ENCODE data around the gene CHMP1A.

CHMP1A gene

DNA sequence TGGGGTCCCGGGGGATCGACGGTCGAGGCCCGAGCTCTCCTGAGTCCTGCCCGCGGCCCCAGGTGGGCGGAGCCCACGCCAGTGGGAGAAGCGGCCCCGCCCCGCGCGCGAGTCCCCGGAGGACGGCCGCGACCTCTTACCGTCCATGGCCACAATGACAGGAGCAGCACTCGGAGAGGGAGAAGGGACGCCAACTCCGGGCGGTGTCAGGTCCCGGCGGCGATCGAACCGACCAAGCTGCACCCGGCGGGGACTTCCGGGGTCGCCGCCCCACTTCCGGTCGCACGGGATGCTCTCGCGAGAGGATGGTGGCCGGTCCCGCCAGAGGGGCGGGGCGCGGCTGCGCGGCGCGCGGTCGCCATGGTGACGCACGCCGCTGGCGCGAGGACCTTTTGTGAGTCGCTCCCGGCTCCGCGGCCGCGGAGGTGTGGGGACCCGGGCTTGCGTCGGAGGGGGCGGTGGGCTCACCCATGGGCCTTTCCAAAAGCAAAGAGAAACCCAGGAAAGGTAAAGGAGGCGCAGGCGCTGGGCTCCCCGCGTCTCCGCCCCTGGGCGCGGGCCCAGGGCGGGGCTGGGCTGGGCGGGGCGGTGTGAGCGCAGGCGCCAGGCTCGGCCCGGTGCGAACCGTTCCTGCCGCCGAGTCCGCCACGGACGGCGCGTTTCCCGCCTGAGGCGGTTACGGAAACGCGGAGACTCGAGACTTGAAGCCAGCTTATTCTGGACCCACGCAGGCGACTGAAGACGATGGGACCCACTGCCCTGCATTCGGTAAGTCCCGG lies at the start of gene CHMP1A, which contains the start of gene SPATA33:
TSS of gene CHMP1A (minus strand) at position 267 of the 779 bp plus-strand sequence. CDS start at position 147, 120 bp downstream.
TSS of gene SPATA33 (plus strand) at position 395 of the 779 bp plus-strand sequence. CDS start at position 471, 76 bp downstream.
- Histone ChIP-seq H2AFZ (peak within 1 kb of the TSS; percentile 90), H3K36me3 (ENCODE audit: control insufficient read depth, insufficient read depth, low read length) (no peaks in the 10 kb centered on the region), H3K9ac (peak within 1 kb of the TSS; percentile 16), H3K4me1 (peaks cover 7% of the 10 kb centered on the region), H3K9me3 (ENCODE audit: control insufficient read depth, low read length) (no peaks in the 10 kb centered on the region), H3K27ac (peak within 1 kb of the TSS; percentile 47), H3K4me3 (ENCODE audit: low read depth, low read length) (peak within 1 kb of the TSS; percentile 98), H3K27me3 (ENCODE audit: control insufficient read depth, insufficient read depth, low read length) (no peaks in the 10 kb centered on the region), H3K79me2 (peaks cover 9% of the 10 kb centered on the region), H3K4me2 (ENCODE audit: low read length) (peak within 1 kb of the TSS; percentile 100)
- TF ChIP-seq, protein P1, sequence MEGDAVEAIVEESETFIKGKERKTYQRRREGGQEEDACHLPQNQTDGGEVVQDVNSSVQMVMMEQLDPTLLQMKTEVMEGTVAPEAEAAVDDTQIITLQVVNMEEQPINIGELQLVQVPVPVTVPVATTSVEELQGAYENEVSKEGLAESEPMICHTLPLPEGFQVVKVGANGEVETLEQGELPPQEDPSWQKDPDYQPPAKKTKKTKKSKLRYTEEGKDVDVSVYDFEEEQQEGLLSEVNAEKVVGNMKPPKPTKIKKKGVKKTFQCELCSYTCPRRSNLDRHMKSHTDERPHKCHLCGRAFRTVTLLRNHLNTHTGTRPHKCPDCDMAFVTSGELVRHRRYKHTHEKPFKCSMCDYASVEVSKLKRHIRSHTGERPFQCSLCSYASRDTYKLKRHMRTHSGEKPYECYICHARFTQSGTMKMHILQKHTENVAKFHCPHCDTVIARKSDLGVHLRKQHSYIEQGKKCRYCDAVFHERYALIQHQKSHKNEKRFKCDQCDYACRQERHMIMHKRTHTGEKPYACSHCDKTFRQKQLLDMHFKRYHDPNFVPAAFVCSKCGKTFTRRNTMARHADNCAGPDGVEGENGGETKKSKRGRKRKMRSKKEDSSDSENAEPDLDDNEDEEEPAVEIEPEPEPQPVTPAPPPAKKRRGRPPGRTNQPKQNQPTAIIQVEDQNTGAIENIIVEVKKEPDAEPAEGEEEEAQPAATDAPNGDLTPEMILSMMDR (IDR thresholded peaks at IDR 0.05): no peak

- H2AFZ ChIP-seq: no peak overlapping the region
- no peaks in the 10 kb centered on the region for H3K27me3 ChIP-seq (ENCODE audit: control insufficient read depth, insufficient read depth, low read length)
- H3K79me2 ChIP-seq: no peaks in the 10 kb centered on the region
- no peaks in the 10 kb centered on the region for H3K36me3 ChIP-seq (ENCODE audit: control insufficient read depth, insufficient read depth, low read length)
- TF ChIP-seq, protein P1 (IDR thresholded peaks at IDR 0.05): no peak
- no peak overlapping the region for H3K4me3 ChIP-seq (ENCODE audit: low read depth, low read length)
- H3K9me3 ChIP-seq (ENCODE audit: control insufficient read depth, low read length): no peaks in the 10 kb centered on the region
- no peak overlapping the region for H3K27ac ChIP-seq
- no peak overlapping the region for H3K9ac ChIP-seq
- no peak overlapping the region for H3K4me2 ChIP-seq (ENCODE audit: low read length)
- H3K4me1 ChIP-seq: peaks cover 2% of the 10 kb centered on the region
Measured at GRCh38 chr16:89706518-89707260, 49.2 kb upstream of the CHMP1A start.

GRCh38 chr16:89705006-89705405 lies 47.5 kb upstream of the CHMP1A start:
- Histone ChIP-seq H3K36me3 (ENCODE audit: control insufficient read depth, insufficient read depth, low read length) (no peaks in the 10 kb centered on the region), H3K4me2 (ENCODE audit: low read length) (no peak overlapping the region), H3K9me3 (ENCODE audit: control insufficient read depth, low read length) (no peaks in the 10 kb centered on the region), H3K4me3 (ENCODE audit: low read depth, low read length) (no peak overlapping the region), H3K27ac (no peak overlapping the region), H3K79me2 (no peaks in the 10 kb centered on the region), H3K9ac (no peak overlapping the region), H3K4me1 (peaks cover 8% of the 10 kb centered on the region), H3K27me3 (ENCODE audit: control insufficient read depth, insufficient read depth, low read length) (no peaks in the 10 kb centered on the region), H2AFZ (no peak overlapping the region)
- TF ChIP-seq, protein P1 (IDR thresholded peaks at IDR 0.05): no peak

DNA sequence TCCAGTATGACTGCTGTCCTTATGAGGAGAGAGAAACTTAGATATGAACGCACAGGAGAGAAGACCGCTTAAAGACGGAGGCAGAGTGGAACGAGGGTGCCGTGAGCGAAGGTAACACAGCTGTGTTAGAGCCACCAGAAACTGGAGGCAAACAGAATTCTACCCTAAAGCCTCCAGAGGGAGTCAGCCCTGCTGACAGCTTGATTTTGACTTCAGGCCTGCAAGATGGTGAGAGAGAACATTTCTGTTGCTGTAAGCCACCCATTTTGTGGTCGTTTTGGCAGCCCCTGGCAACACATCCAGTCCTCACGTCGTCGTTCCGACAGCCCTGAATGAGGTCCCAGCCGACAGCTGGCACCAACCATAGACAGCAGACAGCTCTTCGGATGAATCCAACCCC lies 46.8 kb upstream of the CHMP1A start:
- H3K4me3 ChIP-seq (ENCODE audit: low read depth, low read length): no peak overlapping the region
- no peaks in the 10 kb centered on the region for H3K36me3 ChIP-seq (ENCODE audit: control insufficient read depth, insufficient read depth, low read length)
- H3K9ac ChIP-seq: no peak overlapping the region
- H3K4me1 ChIP-seq: peaks cover 8% of the 10 kb centered on the region
- no peak overlapping the region for H2AFZ ChIP-seq
- no peaks in the 10 kb centered on the region for H3K27me3 ChIP-seq (ENCODE audit: control insufficient read depth, insufficient read depth, low read length)
- H3K79me2 ChIP-seq: no peaks in the 10 kb centered on the region
- no peaks in the 10 kb centered on the region for H3K9me3 ChIP-seq (ENCODE audit: control insufficient read depth, low read length)
- TF ChIP-seq, protein P1 (IDR thresholded peaks at IDR 0.05): no peak
- no peak overlapping the region for H3K27ac ChIP-seq
- no peak overlapping the region for H3K4me2 ChIP-seq (ENCODE audit: low read length)
